HG02884 (cell line): ENCODE results near the gene ACSL5.
"Not testable (repeated sequence)": the region's sequence is repeated elsewhere in the genome, so short reads cannot be mapped to it uniquely, and the experiment has no call there.

Experiments used
- ATAC-seq: cut with Tn5 transposase; IDR thresholded peaks from one replicate; pipeline ENCODE4 v1.9.1; 2021; ENCODE audit warnings: mild to moderate bottlenecking, moderate library complexity; ENCODE audit not compliant: unreplicated experiment

Gene ACSL5

GRCh38 chr10:112454910-112455779, 81.2 kb downstream of the ACSL5 start:
- no peak for ATAC-seq

- ATAC-seq, result no peak
These were observed 82.6 kb downstream of the ACSL5 start for GRCh38 chr10:112456533-112456932.

GRCh38 chr10:112460366-112460765, 86.5 kb downstream of the ACSL5 start:
- no peak for ATAC-seq

- ATAC-seq, result no peak
These were observed 87.3 kb downstream of the ACSL5 start for GRCh38 chr10:112461029-112461887.

GRCh38 chr10:112464074-112464473, 90.2 kb downstream of the ACSL5 start:
- ATAC-seq, result not testable (repeated sequence)

GRCh38 chr10:112465299-112465883, 91.5 kb downstream of the ACSL5 start:
- no peak for ATAC-seq

- ATAC-seq, result no peak
These were observed 92.9 kb downstream of the ACSL5 start for GRCh38 chr10:112466802-112467201.

GRCh38 chr10:112467541-112468075, 93.7 kb downstream of the ACSL5 start:
- ATAC-seq, result no peak

GRCh38 chr10:112471878-112472487, 98.1 kb downstream of the ACSL5 start:
- no peak for ATAC-seq

GRCh38 chr10:112475575-112476218, 101.8 kb downstream of the ACSL5 start:
- ATAC-seq, result no peak
